Omental fat pad (tissue), 4 donors: ENCODE measurements around the gene PSMA7. TPM values are rescaled to one million over a fixed set of nuclear protein-coding genes. Genes with fewer than 3 reads are reported as not detected.

Experiments
- ATAC-seq: fragments of 150-250 bp; one replicate; pipeline ENCODE4 v1.9.1; 2016; ENCODE audit warnings: mild to moderate bottlenecking, moderate library complexity; ENCODE audit not compliant: low FRiP score
- DNase-seq: peaks from one replicate; pipeline ENCODE4 v3.0.0-alpha.2; 2019; ENCODE audit warnings: low spot score
- total RNA-seq, 4 donors: library from RNA; depleted of rRNA; stranded (reverse); fragments of >200 nt; gene quantifications; one replicate each; pipeline ENCODE4 v1.1.0, GENCODE V29; 2016
- TF ChIP-seq, protein P1 (sequence below), 3 donors: fragments of 450-650 bp; IDR thresholded peaks; one replicate each; pipeline ENCODE4 v1.5.1; 2016 to 2017; ENCODE audit warnings: antibody characterized with exemption in 3 of 3, mild to moderate bottlenecking in 3 of 3, moderate library complexity in 2 of 3

PSMA7 gene
- total RNA-seq, 4 donors from 2014 or later, result 345 to 725 (median 409) TPM

DNA sequence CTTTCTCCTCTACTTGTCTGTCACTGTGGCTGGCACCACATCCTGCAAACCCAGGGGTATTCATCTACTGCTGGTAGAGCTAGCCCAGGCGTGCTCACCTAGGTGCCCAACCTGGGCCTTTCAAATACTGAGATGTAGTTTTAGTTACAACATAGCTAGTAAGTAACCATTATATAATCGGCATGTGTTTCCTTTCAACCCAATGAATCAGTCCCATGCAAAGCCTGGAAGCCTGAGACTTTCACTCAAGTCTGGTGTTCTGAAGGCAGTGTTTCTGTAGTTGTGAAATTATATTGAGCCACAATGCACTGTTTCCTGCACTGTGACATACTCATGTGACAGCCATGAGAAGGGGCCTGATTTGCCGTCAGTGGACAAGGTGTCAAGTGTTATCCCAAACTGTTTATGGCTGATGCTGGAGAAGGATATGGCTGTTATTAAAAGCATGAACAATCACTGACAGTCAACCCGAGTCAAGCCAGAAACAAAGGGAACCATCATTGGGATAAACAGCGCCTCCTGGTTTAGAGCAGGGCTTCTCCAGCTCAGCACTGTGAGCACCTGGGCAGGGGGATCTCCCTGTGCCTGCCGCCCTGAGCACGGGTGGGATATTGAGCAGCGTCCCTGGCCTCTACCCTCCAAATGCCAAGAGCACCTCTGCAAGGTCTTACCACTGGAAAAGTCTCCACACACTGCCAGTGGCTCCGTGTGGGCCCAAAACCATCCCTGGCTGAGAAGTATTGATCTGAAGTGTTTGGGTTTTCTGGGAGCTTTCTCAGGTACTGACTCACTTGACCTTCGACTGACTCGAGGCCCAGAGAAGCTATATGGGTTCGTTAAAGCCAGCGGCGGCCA is 1.6 kb downstream of the PSMA7 start:
- peak; percentile 39 for ATAC-seq
- TF ChIP-seq, protein P1, sequence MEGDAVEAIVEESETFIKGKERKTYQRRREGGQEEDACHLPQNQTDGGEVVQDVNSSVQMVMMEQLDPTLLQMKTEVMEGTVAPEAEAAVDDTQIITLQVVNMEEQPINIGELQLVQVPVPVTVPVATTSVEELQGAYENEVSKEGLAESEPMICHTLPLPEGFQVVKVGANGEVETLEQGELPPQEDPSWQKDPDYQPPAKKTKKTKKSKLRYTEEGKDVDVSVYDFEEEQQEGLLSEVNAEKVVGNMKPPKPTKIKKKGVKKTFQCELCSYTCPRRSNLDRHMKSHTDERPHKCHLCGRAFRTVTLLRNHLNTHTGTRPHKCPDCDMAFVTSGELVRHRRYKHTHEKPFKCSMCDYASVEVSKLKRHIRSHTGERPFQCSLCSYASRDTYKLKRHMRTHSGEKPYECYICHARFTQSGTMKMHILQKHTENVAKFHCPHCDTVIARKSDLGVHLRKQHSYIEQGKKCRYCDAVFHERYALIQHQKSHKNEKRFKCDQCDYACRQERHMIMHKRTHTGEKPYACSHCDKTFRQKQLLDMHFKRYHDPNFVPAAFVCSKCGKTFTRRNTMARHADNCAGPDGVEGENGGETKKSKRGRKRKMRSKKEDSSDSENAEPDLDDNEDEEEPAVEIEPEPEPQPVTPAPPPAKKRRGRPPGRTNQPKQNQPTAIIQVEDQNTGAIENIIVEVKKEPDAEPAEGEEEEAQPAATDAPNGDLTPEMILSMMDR (IDR thresholded peaks at IDR 0.05), result no peak
- DNase-seq, result no peak

DNA sequence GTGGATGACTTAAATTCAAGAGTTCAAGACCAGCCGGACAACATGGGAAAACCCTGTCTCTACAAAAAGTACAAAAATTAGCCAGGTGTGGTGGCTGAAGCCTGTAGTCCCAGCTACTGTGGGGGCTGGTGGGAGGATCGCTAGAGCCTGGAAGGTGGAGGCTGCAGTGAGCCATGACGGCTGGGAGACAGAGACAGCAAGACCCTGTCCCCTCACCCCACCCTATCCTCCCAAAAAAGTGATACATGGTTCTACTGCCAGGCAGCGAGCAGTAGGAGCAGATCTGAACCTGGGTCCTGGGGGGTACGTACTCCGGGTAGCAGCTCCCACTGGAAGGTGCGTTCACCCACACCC is 2.2 kb downstream of the PSMA7 start:
- TF ChIP-seq, protein P1 (IDR thresholded peaks at IDR 0.05), result no peak
- no peak for DNase-seq
- no peak for ATAC-seq

DNA sequence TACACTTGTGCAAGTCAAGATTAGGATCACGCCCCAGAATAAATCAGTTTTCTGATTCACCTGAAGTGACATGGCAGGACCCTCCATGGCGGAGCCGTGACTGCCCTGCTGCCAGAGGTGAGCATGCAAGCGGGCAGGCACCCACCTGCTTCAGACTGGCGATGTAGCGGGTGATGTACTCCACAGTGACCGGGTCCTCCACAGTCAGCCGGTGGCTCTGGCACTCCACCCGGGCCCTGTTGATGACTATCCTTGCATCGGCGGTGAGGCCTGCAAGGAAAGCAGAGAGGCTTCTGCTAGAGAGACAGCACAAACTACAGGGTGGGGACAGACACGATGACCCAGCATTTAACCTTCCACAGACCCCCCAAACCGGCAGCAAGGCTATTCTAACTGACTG is 3.6 kb downstream of the PSMA7 start:
- no peak for ATAC-seq
- TF ChIP-seq, protein P1 (IDR thresholded peaks at IDR 0.05), result no peak
- no peak for DNase-seq

DNA sequence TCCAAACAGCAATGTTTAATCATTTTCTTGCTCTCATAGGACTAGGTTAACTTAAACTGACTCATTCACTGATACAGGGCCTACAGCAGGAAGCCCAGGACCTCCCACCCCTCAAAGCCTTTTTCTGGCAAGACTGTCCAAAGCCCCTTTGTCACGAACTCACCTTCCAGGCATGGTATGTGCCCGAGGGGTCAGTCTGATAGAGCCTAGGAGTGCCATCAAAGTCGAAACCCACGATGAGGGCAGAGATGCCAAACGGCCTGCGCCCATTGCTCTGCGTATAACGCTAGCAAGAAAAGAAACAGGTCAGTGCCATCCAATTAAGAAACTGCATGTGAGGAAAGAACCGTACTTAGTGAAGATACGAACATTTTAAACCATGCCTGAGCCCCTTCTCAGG is 4.3 kb downstream of the PSMA7 start:
- DNase-seq (no peak), ATAC-seq (no peak)
- TF ChIP-seq, protein P1 (IDR thresholded peaks at IDR 0.05), result no peak

DNA sequence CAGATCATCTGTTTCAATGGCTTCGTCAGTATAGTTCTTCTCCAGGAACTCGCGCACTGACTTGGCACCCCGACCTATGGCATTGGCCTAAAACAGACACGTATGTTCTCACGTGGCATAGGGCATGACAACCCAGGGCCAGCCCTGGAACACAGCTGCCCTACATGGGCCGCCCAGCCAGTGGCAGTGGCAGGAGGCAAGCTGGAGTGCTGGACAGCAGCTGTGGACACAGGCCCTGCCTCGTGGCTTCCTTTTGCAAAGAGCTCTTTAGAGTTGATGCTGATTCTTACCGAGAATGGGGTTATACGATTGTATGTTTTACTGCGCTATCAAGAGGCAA is 5.0 kb downstream of the PSMA7 start:
- ATAC-seq (no peak), DNase-seq (no peak)
- TF ChIP-seq, protein P1 (IDR thresholded peaks at IDR 0.05), result no peak

DNA sequence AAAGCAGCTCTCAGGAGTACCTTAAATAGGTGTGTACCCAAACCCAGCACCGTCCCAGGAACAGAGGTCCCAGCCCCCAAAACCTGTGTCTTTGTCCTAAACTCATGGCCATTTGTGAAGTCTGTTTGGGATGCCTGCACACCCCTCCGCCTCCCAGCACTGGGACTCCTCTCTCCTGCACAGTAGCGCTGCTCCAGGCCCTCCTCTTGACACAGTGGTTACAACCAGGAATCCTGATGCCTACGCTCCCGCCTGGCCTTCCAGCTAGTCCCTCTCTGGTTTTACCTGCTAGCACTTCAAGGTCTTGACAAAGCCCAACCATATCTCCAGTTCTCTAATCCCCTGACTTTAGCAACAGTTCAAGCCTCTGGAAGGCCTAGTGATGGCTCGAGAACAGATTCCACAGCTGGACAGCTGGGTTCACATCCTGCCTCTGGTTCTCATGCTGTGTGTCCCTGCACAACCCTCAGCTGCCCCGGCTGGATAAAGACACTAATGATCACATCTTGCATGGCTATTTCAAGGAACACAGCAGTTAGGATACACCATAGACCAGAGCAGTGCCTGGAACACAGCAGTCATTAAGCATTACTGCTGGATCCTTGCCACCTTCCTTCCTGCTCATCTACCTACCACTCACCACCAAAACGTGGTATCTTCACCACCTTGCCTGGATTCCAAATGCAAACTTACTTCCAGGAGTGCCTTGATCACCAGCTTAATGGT is 5.6 kb downstream of the PSMA7 start:
- no peak for DNase-seq
- TF ChIP-seq, protein P1 (IDR thresholded peaks at IDR 0.05), result no peak

DNA sequence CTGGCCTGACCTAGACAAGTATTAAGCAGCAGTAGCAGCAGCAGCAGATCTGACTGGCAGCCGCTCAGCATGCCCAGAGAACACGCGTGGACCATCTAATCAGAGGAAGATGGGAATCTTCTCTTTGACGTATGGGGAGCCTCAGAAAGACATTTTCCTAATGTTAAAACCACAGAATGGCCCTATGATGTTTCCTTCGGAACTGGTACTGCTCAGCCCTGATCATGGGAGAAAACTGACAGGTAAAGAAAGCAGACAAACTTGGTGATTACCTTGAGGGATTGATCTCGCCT is 6.2 kb downstream of the PSMA7 start:
- DNase-seq (no peak), ATAC-seq (no peak)
- TF ChIP-seq, protein P1 (IDR thresholded peaks at IDR 0.05), result no peak

More for the DNA sequence above, 5.6 kb downstream of the PSMA7 start:
- ATAC-seq, result no peak
